PC-3 (cell line): ENCODE data around the gene ARL3. TPM values are rescaled to one million over a fixed set of nuclear protein-coding genes. Genes with fewer than 3 reads are reported as not detected.
A peak's percentile ranks its signal among the peaks of the same experiment; 100 is the strongest.

ENCODE experiments used
- ATAC-seq: fragments of 200-7000 bp; cut with Tn5 transposase; 2 replicates; pipeline ENCODE4 v1.9.1; 2020; ENCODE audit warnings: mild to moderate bottlenecking, moderate library complexity
- BruUV-seq: library from RNA; stranded (reverse); fragments of 400-500 nt; replicated peaks from 2 replicates; lab custom pipeline; 2021; lab: Mats Ljungman, UMichigan
- CTCF ChIA-PET: fragments of 300-600 bp; sonication (Branson Sonifier 250); formaldehyde crosslinking; loops from one replicate; lab custom pipeline; 2022; ENCODE audit warnings: antibody characterized with exemption; lab: Charles Lee
- POLR2A ChIA-PET: fragments of 300-600 bp; sonication (Branson Sonifier 250); formaldehyde crosslinking; loops from one replicate; lab custom pipeline; 2022; ENCODE audit warnings: antibody characterized with exemption; ENCODE audit not compliant: unreplicated experiment; lab: Charles Lee
- DNase-seq: peaks from one replicate; pipeline ENCODE4 v3.0.0-alpha.2; 2015
- H2AFZ ChIP-seq: fragments of 300-600 bp; sonication (generic); 2 replicates; pipeline ENCODE4 v1.6.0; 2016; ENCODE audit warnings: antibody characterized with exemption, low read length
- H3F3A ChIP-seq: fragments of 300-600 bp; sonication (generic); one replicate; pipeline ENCODE4 v1.6.0; 2017; ENCODE audit warnings: antibody characterized with exemption, low read length, control low read depth, mild to moderate bottlenecking; ENCODE audit not compliant: unreplicated experiment
- H3K27ac ChIP-seq: fragments of 300-600 bp; sonication (generic); 2 replicates; pipeline ENCODE4 v1.5.1; 2016; ENCODE audit warnings: mild to moderate bottlenecking, low read length
- H3K27me3 ChIP-seq: fragments of 300-600 bp; sonication (generic); 2 replicates; pipeline ENCODE4 v1.6.1; 2016; ENCODE audit warnings: low read length, mixed read lengths
- H3K36me3 ChIP-seq: fragments of 300-600 bp; sonication (generic); 2 replicates; pipeline ENCODE4 v1.6.1; 2016; ENCODE audit warnings: low read depth, mixed run types, low read length, mixed read lengths
- H3K4me1 ChIP-seq: fragments of 300-600 bp; sonication (generic); 2 replicates; pipeline ENCODE4 v1.5.1; 2016; ENCODE audit warnings: low read length; ENCODE audit not compliant: insufficient read depth
- H3K4me2 ChIP-seq: fragments of 300-600 bp; sonication (generic); 2 replicates; pipeline ENCODE4 v1.6.0; 2016; ENCODE audit warnings: low read length
- H3K4me3 ChIP-seq: fragments of 300-600 bp; sonication (generic); 2 replicates; pipeline ENCODE4 v1.5.1; 2016; ENCODE audit warnings: mild to moderate bottlenecking, low read length, mixed read lengths
- H3K79me2 ChIP-seq: fragments of 300-600 bp; sonication (generic); 2 replicates; pipeline ENCODE4 v1.6.1; 2017; ENCODE audit warnings: low read length, mixed read lengths
- H3K9ac ChIP-seq: fragments of 300-600 bp; sonication (generic); 2 replicates; pipeline ENCODE4 v1.6.0; 2016; ENCODE audit warnings: mild to moderate bottlenecking, low read length
- H3K9me2 ChIP-seq: fragments of 300-600 bp; sonication (generic); replicated peaks from 2 replicates; pipeline ENCODE4 v1.6.1; 2016; ENCODE audit warnings: mixed run types, low read length, mixed read lengths
- H3K9me3 ChIP-seq: fragments of 300-600 bp; sonication (generic); 2 replicates; pipeline ENCODE4 v1.6.1; 2016; ENCODE audit warnings: low read length, mixed read lengths
- H4K20me1 ChIP-seq: fragments of 300-600 bp; sonication (generic); 2 replicates; pipeline ENCODE4 v1.6.1; 2016; ENCODE audit warnings: low read length, mixed read lengths
- EZH2 ChIP-seq: fragments of 300-600 bp; sonication (generic); IDR thresholded peaks from one replicate; pipeline ENCODE4 v1.6.1; 2017; ENCODE audit warnings: antibody characterized with exemption, mild to moderate bottlenecking, low read length; ENCODE audit not compliant: unreplicated experiment
- EZH2phosphoT487 ChIP-seq: fragments of 300-600 bp; sonication (generic); IDR thresholded peaks from 2 replicates; pipeline ENCODE4 v1.6.1; 2018; ENCODE audit warnings: mild to moderate bottlenecking, antibody characterized with exemption, low read length, borderline replicate concordance
- intact Hi-C: fragments of 100-400 bp; cut with micrococcal nuclease; formaldehyde crosslinking; loops from 2 replicates; pipeline ENCODE4 v1.9.0; 2023
- total RNA-seq: library from RNA; depleted of rRNA; stranded (reverse); fragments of >200 nt; gene quantifications from 2 replicates; pipeline ENCODE4 v1.2.3, GENCODE V29; 2014
- TF ChIP-seq, protein P1 (sequence below): fragments of 300-600 bp; sonication (generic); conservative IDR thresholded peaks from 2 replicates; pipeline ENCODE4 v1.5.1; 2017; ENCODE audit warnings: antibody characterized with exemption, low read depth, mild to moderate bottlenecking, low read length

ARL3 gene
- total RNA-seq, 1 experiment from 2014 or later, result 2.8 TPM

DNA sequence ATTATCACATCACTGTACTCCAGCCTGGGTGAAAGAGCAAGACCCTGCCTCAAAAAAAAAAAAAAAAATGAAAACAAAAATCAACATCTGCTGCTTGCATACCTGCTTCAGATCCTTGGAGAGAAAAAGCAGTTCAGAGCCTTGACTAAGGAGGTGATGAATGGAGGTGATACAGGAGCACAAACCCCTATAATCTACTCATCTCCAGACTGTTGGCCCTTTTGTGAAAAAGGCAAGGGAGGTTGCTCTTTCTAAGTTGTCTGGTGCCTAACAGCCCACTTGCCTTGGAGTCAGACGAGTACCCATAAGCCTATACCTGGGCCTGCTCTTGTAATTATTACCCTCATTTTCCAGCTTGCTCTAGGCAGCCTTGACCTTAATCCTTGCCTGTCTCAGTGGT is 1.7 kb upstream of the ARL3 start:
- POLR2A ChIA-PET, result interaction anchor here (0.6 kb wide), 1 partner anchor 388 kb away, joined by 17 read pairs; no protein-coding TSS in a partner anchor
- no peak overlapping the region; the same call in 1 of the 2 replicates for H3K4me3 ChIP-seq

GRCh38 chr10:102714621-102715455 is 641 bp upstream of the ARL3 start, which contains the start of gene SFXN2:
Gene SFXN2 (plus strand): TSS chr10:102714636. CDS start chr10:102726637, 12,001 bp downstream.
- Histone ChIP-seq H3F3A (no peaks in the 10 kb centered on the region), H2AFZ (peak within 1 kb of the TSS; percentile 94), H3K9ac (peak within 1 kb of the TSS; percentile 89), H3K79me2 (peaks cover 19% of the 10 kb centered on the region; the same call in 1 of the 2 replicates), H3K4me3 (peak within 1 kb of the TSS; percentile 79), H3K4me1 (peaks cover 18% of the 10 kb centered on the region), H3K36me3 (no peaks in the 10 kb centered on the region), H3K27me3 (no peaks in the 10 kb centered on the region), H3K9me2 (no peaks in the 10 kb centered on the region), H3K9me3 (no peaks in the 10 kb centered on the region), H3K4me2 (peak within 1 kb of the TSS; percentile 99), H3K27ac (0 out of 2 replicates have a peak within 1 kb of the TSS, but pooled peaks have one; percentile 34), H4K20me1 (no peaks in the 10 kb centered on the region)
- CTCF ChIA-PET, result interaction anchor here (1.2 kb wide), 1 partner anchor 46 kb away, joined by 4 read pairs; no protein-coding TSS in a partner anchor
- peak; percentile 23 for ATAC-seq
- BruUV-seq, result TSS peak; percentile 58
- intact Hi-C loops, result loop anchor here (2.0 to 5.0 kb wide), 3 partner anchors 38 to 213 kb away; partner anchors contain the start of genes ACTR1A and SUFU
- DNase-seq, result peak; percentile 24
- TF ChIP-seq EZH2, result no peak
- TF ChIP-seq, protein P1, sequence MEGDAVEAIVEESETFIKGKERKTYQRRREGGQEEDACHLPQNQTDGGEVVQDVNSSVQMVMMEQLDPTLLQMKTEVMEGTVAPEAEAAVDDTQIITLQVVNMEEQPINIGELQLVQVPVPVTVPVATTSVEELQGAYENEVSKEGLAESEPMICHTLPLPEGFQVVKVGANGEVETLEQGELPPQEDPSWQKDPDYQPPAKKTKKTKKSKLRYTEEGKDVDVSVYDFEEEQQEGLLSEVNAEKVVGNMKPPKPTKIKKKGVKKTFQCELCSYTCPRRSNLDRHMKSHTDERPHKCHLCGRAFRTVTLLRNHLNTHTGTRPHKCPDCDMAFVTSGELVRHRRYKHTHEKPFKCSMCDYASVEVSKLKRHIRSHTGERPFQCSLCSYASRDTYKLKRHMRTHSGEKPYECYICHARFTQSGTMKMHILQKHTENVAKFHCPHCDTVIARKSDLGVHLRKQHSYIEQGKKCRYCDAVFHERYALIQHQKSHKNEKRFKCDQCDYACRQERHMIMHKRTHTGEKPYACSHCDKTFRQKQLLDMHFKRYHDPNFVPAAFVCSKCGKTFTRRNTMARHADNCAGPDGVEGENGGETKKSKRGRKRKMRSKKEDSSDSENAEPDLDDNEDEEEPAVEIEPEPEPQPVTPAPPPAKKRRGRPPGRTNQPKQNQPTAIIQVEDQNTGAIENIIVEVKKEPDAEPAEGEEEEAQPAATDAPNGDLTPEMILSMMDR, result 0 out of 2 replicates have a peak, but pooled peaks have one; percentile 23
- POLR2A ChIA-PET, result interaction anchor here (0.6 to 0.9 kb wide), 2 partner anchors 38 to 389 kb away, joined by 4 to 17 read pairs; no protein-coding TSS in a partner anchor

More for the DNA sequence above, 1.7 kb upstream of the ARL3 start:
- peak overlapping the region; percentile 99; the same call in 1 of the 2 replicates for H3K4me2 ChIP-seq
- H3K9ac ChIP-seq, result no peak overlapping the region
- DNase-seq, result no peak
- peaks cover 19% of the 10 kb centered on the region; the same call in 1 of the 2 replicates for H3K79me2 ChIP-seq
- no peaks in the 10 kb centered on the region for H3K36me3 ChIP-seq
- H4K20me1 ChIP-seq, result no peaks in the 10 kb centered on the region
- intact Hi-C loops, result loop anchor here (2.0 kb wide), 1 partner anchor 69 kb away; no protein-coding TSS in a partner anchor
- ATAC-seq, result no peak
- no peaks in the 10 kb centered on the region for H3F3A ChIP-seq
- H3K27ac ChIP-seq, result no peak overlapping the region
- H3K4me1 ChIP-seq, result peaks cover 11% of the 10 kb centered on the region
- no peaks in the 10 kb centered on the region for H3K9me3 ChIP-seq
- no peaks in the 10 kb centered on the region for H3K9me2 ChIP-seq
- BruUV-seq, result no TSS peak
- H3K27me3 ChIP-seq, result no peaks in the 10 kb centered on the region
- TF ChIP-seq EZH2 (no peak), EZH2phosphoT487 (no peak)
- CTCF ChIA-PET, result no interaction called here
- H2AFZ ChIP-seq, result no peak overlapping the region

- peaks cover 18% of the 10 kb centered on the region for H3K4me1 ChIP-seq
- DNase-seq, result no peak
- H3K4me3 ChIP-seq, result peak overlapping the region; percentile 79
- intact Hi-C loops, result loop anchor here (5.0 kb wide), 2 partner anchors 36 to 211 kb away; partner anchors contain the start of genes ACTR1A and SUFU
- CTCF ChIA-PET, result no interaction called here
- H3K27ac ChIP-seq, result no peak overlapping the region
- no peaks in the 10 kb centered on the region for H3K9me3 ChIP-seq
- no peaks in the 10 kb centered on the region for H3K36me3 ChIP-seq
- H3K9ac ChIP-seq, result peak overlapping the region; percentile 47
- H3K27me3 ChIP-seq, result no peaks in the 10 kb centered on the region
- ATAC-seq, result peak; percentile 48
- H4K20me1 ChIP-seq, result no peaks in the 10 kb centered on the region
- BruUV-seq, result TSS peak; percentile 40
- no peaks in the 10 kb centered on the region for H3F3A ChIP-seq
- peak overlapping the region; percentile 97 for H3K4me2 ChIP-seq
- H3K79me2 ChIP-seq, result peaks cover 19% of the 10 kb centered on the region; the same call in 1 of the 2 replicates
- no peaks in the 10 kb centered on the region for H3K9me2 ChIP-seq
- POLR2A ChIA-PET, result no interaction called here
- TF ChIP-seq EZH2, result no peak
- TF ChIP-seq EZH2phosphoT487, result no peak
- H2AFZ ChIP-seq, result peak overlapping the region; percentile 94
Observed at GRCh38 chr10:102713539-102713813, 721 bp downstream of the ARL3 start.
